GM19372 (cell line): Measurements from ENCODE around the gene XPA.
"Not testable (repeated sequence)": the region's sequence is repeated elsewhere in the genome, so short reads cannot be mapped to it uniquely, and the experiment has no call there.

Source experiments
- ATAC-seq: cut with Tn5 transposase; IDR thresholded peaks from one replicate; pipeline ENCODE4 v1.9.1; 2021; ENCODE audit warnings: mild to moderate bottlenecking, low read depth, moderate library complexity; ENCODE audit not compliant: unreplicated experiment

Gene XPA

DNA sequence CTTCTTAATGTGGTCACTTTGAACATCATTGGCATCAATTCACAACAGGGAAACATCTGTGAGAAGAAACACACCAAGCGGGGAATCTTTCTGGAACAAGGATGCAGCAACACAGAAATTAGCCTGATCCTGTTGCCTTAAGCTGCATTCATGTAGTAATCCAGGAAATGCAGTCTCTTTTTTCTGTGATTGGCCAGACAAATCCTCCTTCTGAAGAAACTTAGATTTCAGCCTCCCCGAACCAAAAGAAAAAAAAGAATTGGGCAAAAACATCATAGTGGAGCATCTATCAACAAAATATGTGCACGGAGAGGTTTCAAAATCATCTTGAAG lies 7.2 kb upstream of the XPA start:
- ATAC-seq = no peak

DNA sequence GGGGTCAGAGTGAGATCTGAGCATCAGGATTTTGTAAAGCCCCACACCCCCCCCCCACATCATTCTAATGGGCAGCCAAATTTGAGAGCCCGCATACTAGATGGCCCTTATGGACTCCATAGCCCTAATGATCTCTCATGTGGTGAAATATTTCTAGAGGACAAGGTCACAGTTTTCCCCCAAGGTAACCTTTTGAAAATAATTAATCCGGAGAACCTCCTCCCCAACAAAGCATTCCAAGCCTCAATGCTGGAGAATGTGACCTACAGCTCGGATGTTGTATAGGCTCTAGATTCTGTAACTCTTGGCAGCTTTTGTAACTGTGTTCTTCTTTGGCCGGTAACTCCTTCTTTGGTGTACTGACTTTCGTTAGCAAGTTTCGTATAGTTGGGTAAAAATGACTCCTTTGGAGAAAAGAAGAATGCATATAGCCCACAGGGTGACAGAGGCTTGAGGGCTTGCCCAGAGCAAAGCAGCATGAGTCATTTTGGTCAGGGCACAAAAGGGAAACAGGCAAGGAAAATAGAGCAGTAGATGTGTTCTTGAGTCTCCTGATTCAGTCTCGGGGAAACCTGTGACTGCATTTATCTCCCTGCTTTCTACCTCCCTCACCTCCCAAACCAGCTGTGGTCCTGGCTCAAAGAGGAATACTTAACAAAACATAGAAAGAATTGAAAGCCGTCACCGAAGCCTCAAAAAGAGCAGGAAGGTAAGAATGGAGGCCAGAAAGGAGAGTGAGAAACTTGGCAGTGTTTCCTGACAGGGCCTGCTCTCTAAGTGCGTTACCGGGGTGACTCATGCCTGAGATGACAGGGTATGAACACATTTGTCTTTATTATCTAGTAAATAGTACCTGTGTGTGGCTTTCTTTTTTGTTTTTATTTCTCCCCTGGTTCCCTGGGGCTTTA lies 6.6 kb upstream of the XPA start:
- no peak for ATAC-seq

DNA sequence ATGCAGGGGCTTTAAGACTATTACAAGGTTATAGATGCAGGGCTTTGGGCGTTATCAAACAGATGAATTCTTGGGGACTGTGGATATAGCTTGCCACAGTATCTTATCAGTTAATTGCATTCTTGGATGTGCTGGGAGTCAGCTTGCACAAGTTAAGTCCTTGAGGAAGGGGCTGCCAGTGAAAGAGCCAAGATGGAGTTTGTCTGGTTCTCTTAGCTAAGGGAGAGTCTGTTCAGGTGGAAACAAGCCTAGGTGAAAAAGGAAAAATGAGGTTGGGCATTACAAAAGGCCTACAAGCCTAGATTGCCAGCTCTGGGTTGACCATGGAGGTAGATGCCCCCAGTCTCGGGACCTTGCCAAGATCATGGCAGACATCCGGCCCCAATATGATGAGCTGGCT lies 2.7 kb upstream of the XPA start:
- not testable (repeated sequence) for ATAC-seq

DNA sequence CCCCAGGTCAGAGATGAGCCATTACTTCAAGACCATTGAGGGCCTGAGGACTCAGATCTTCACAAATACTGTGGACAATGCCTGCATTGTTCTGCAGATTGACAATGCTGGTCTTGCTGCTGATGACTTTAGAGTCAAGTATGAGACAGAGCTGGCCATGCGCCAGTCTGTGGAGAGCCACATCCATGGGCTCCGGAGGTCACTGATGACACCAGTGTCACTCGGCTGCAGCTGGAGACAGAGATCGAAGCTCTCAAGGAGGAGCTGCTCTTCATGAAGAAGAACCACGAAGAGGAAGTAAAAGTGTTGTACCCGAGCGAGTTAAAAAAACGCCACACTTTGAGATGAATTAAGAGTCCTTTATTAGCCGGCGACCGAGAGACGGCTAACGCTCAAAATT lies 2.1 kb upstream of the XPA start:
- not testable (repeated sequence) for ATAC-seq

DNA sequence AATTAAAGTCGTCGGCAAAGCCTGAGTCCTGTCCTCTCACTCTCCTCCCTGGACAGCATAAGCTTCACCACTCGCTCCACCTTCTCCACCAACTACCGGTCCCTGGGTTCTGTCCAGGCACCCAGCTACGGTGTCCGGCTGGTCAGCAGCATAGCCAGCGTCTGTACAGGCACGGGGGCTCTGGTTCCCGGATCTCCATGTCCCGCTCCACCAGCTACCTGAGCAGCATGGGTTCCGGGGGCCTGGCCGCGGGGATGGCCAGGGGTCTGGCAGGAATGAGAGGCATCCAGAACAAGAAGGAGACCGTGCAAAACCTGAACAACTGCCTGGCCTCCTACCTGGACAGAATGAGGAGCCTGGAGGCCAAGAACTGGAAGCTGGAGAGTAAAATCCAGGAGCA lies 1.7 kb upstream of the XPA start:
- no peak for ATAC-seq

DNA sequence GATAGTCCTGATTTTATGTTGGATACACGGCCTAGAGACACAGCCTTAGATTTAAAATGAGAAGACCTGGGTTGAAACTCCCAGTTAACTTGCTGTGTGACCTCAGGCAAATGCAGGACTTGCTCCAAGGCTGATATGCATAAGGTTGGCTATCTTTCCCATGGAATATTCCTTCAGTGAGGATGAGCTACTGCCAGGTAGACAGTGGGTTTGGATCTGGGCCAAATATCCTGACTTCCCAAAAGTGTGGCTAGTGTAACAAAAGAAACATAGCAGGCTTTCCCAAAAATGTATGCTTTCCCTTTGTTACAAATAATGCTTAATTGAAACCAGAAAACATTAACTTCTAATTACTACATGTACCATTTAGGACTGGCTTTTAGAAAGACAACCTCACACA lies 697 bp upstream of the XPA start:
- no peak for ATAC-seq

DNA sequence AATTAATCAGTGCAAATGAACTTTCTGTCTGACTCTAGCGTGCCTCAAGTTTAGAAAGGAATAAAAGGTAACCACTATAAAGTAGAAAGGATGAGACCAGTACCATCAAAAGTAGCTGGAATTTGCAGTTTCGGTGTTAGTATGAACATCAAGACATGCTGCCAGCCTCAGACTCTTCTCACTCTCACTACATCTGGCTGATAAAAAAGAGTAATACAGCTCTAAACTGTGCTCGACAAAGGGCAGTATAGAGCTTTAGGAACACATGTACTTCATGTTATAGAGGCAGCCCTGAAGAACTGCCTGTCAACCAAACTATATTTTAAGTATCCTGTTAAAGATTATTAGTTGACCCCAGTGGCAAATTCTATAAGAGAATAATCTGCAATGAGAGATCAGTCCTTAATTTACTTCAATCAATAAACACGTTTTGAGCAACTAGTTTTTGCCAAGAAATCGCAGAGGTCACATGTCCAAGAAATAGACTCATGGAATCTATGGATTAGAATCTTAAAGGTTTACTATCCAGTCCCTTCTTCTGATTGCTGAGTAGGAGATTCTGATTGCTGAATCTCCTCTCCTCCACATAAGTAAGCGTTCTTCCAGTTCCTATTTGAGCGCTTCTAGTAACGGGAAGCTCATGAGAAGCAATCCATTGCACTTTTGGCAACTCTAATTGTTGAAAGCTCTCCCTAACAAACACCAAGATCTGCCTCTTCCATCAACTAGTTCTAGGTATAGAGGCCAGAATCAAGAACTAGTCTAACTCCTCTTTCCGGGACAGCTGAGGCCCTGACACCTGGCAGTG lies 941 bp downstream of the XPA start:
- no peak for ATAC-seq

DNA sequence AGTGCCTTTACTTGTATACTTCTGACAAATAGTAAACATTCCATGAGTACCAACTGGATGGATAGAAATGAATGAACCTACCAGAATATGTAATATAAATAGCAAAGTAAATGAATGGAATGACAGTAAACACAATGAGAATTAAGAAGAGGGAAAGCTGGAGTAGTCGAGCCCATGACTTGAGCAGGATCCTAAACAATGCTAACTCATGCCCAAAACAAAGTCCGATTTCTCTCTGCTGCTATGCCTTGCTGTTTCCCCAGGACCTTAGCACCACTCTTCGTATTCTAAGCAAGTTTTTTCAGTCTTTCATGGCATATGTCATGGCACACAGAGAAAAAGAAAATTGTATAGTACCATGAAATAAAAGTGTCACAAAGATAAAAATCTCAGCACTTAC lies 1.8 kb downstream of the XPA start:
- ATAC-seq = no peak

DNA sequence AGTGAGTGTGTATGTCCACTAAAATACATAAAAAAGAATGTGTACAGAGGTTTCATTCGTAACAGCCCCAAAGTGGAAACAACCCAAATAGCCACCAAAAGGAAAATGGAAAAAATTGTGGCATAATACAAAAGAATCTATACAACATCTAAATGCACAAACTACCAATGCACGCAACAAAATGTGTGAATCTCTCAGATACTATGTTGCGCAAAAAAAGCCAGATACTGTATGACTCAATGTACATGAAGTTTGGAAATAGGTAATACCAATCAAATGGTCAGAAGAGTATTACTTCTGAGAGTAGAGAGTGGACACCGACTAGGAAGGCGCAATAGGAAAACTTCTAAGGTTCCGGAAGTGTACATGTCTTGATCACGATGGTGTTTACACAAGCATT lies 2.4 kb downstream of the XPA start:
- ATAC-seq = no peak

DNA sequence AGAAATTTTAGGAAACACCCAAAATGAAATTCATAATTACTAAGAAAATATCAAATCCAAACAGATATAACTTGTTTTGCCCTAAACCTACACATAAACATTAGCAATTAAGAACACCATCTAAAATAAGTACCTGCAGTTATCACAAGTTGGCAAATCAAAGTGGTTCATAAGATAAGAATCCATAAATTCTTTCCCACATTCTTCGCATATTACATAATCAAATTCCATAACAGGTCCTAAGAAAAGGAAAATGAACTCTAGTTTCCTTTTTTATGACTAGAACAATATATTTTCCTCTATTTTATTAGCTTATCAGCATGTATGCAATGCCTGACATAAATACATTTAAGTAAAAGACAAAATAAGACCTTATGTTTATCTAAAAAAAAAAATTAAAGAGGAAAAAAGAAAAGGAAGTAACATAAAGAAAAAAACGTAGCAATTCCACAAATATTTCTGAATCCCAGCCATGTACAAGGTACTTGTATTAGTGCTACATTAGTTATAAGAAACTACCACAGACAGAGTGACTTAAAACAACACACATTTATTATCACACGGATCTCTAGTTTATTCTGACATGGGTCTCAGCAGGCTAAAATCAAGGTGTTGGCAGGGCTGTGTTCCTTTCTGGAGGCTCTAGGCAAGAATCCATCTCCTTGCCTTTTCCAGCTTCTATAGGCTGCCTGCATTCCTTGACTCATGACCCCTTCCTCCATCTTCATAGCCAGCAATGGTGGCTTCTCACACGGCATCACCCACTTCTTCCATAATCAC lies 7.5 kb downstream of the XPA start:
- ATAC-seq = no peak

DNA sequence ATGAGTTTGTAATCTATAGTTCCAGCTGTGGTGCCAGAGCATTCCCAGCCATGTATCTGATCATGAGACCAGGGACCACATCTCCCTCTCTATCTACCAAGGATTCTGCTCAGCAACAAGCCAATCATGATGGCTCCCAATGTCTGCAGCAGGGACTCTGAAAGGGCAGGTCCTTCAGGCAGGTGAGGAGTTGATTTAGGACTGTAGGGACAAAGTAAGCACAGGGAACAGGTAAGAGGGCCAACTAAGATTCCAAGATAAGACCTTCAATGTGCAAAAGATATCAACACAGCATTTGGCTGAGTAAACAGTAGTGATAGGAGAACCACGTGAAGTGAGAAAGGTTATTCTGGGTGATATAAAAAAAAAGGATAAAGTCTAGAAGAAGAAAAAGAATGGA lies 8.5 kb downstream of the XPA start:
- no peak for ATAC-seq

DNA sequence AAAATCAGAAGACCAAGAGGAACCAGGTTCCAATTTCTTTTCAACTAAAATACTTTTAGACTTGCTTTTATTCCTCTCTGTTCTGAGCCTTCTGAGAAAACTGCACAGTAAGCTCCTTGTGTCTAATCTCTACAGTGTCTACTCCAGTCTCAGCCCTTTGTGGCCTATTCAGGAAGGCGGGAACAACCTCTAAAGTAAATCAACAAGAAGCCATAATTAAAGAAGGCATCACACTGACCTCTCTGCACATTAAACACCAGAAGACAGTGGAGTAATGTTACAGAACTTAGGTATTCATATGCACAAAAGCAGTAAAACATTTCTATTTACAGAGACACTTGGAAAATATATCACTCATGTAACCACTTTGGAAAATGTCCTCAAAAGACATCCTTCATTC lies 14.9 kb downstream of the XPA start:
- ATAC-seq = no peak

DNA sequence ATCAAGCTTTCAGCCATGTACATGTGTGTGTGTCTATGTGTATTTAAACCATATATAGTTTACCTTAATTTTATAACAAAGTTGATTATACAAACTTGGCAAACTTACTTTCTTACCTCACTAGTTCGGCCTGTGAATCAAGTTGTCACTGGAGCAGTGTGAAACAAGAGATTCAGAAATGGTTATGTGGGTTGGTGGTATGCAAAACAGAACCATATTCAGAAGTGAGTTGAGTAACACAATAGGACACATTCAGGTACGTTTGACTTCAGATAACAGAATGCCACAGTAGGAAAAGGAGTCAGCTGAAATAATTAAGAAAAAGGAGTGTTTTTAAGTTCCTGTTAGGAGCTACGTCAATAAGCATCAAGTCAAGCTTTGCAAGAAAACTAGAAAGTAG lies 21.5 kb downstream of the XPA start:
- no peak for ATAC-seq

DNA sequence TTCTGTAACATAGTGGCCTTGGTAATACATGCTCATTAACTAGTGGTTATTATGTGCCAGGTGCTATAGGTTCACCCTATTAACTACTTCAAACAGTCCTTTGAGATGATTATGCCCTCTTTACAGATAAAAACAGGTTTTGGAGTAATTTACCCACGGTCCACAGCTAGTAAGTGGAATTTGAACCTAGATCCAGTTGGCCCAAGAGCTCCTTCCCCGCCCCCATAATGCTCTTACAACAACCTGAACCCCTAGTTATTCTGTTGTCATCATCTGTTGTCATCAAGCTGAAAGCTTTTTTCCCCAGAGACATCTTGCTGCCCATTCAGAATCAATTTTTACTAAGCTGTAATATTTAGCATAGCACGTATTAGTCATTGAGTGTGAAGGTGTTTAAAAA lies 23.2 kb downstream of the XPA start:
- ATAC-seq = no peak

DNA sequence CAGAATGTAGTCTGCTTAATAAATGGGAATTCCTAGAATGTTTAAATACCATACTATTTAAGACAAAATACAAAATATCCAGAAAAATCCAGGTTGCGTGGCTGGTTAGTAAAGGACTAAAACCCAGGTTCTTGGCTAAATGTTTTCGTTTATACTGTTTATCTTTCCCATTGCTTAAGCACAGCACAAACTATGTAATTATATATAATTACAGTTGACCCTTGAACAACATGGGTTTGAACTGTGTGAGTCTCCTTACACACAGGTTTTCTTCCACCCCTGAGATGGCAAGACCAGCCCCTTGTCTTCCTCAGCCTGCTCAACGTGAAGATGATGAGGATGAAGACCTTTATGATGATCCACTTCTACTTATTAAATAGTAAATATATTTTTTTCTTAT lies 24.7 kb downstream of the XPA start:
- no peak for ATAC-seq

DNA sequence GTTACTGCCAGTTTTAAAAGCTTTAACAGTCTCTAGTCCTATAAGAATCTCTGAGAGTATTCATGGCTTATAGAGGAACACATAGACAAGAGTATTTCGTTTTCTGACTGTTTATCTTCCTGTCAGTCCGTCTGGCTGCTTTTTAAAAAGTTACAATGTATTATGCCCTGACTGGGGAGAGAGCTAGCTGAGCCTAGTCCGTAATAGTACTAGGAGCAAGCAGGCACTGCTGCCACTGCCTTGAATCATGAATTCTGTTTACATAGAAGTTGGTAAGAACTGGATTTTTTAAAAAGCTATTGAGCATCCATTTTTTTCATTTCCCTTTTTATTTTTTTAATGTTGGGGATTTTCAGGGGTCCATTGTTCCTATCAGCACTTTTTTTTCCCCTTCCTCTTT lies 26.6 kb downstream of the XPA start:
- no peak for ATAC-seq

DNA sequence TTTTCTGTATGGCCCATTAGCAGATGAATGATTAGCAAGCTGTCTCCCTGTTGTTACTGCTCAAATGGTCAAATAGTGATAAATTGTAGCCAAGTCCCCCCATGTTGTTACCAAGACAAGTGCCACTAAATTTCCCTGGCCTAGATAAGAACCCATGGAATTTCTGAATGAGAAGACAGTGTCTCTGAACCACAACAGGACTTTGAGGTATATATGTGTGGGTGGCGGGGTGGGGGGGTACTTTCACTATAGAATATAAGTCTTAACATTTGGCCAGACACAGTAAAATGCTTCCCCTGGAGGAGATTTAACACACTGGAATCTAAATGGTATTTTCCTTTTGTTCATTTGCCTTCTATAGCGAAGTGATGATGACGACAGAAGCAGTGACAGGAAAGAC lies 28.7 kb downstream of the XPA start:
- ATAC-seq = no peak

DNA sequence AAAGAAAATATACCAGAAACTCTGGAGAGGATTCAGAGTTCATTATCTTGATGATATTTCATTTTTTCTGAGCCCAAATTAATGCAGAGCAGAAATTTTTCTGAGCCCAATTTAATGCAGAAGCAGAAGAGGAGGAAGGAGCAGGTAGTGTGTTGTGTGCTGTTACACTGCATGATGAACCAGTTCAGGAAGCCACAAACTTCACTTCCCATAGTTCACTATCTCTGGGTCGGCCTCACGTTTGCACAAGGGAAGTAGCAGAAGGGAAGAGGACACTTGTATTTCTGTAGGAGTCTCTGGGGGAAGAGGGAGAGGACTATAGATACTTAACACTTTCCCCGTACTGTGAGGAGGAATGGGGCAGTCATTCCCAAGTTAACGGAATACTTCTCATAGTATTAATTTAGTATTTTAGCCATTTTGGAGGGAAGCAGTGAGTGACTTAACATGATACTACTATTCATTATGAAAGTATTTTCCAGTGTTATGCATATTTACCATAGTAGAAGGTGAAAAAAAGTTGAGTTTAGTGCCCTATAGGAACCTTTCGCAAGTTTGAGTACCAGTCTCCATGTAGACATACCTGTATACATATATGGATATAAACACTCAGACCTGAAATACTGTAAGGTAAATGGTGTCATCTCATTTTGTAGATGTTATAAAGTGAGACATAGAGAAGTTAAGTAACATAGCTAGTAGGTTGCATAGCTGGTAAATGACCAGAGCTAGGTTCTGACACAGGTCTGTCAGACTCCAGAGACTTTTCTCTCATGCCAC lies 30.0 kb downstream of the XPA start:
- no peak for ATAC-seq

DNA sequence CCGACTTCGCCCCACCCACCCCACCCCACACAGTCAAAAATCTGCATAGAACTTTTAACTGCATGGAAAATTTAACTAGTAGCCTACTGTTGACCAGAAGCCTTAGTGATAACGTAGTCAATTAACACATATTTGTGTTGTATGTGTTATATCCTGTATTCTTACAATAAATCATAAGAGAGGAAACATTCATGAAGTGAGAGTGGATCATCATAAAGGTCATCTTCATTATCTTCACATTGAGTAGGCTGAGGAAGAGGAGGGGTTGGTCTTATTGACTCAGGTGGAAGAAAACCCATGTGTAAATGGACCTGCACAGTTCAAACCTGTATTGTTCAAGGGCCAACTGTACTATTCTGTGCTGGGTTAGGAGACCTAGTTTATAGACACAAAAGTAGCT lies 31.4 kb downstream of the XPA start:
- ATAC-seq = no peak

DNA sequence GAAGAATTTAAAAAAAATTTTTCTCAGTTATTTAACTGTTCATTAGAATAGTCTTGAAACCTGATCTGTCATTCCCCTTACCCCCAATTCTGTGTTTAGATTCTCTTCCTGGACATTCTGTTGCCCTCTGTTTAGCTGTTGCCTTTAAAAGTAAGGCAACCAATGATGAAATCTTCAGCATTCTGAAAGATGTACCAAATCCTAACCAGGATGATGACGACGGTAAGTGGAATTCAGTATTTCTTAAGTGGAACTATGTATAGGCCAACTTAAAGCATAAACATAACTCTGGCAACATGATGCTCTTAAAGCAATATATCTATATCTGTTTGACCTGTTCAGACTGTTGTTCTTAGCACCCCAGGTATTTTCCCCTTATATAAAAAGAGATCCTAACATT lies 36.3 kb downstream of the XPA start:
- no peak for ATAC-seq

DNA sequence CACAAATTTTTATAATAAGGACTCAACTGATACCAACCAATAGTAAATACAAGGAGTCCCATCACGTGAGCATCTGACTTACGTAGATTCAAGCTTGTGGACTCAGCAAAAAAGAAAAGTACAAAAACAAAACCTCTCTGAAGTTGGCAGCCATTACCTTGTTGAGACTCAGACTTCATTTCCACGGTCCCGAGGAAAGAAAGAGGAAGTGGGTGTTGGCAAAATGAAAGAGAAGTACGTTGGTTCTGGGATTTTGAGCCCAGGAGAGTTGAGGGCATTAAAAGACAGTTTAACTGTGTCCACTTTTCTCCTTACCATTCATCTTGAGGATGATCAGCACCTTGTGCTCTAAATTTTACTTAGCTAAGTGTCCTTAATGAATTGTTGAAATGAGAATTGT lies 36.8 kb downstream of the XPA start:
- ATAC-seq = no peak
